Esophagus squamous epithelium (tissue), 4 donors: ENCODE measurements around the gene PLPP4.

Experiments used
- CTCF ChIP-seq, 6 experiments: fragments of 450-650 bp in 4 of 6; fragments of 200-600 bp in 2 of 6; sonication (generic) in 2 of 6; IDR thresholded peaks; one replicate each; pipeline ENCODE4 v1.5.1; 2016 to 2019; ENCODE audit warnings: antibody characterized with exemption in 6 of 6, mild to moderate bottlenecking in 4 of 6, moderate library complexity in 4 of 6
- POLR2A ChIP-seq, 4 donors: fragments of 450-650 bp; IDR thresholded peaks; one replicate each; pipeline ENCODE4 v1.6.1; 2017; ENCODE audit warnings: antibody characterized with exemption in 4 of 4, mild to moderate bottlenecking in 4 of 4, moderate library complexity in 3 of 4

DNA sequence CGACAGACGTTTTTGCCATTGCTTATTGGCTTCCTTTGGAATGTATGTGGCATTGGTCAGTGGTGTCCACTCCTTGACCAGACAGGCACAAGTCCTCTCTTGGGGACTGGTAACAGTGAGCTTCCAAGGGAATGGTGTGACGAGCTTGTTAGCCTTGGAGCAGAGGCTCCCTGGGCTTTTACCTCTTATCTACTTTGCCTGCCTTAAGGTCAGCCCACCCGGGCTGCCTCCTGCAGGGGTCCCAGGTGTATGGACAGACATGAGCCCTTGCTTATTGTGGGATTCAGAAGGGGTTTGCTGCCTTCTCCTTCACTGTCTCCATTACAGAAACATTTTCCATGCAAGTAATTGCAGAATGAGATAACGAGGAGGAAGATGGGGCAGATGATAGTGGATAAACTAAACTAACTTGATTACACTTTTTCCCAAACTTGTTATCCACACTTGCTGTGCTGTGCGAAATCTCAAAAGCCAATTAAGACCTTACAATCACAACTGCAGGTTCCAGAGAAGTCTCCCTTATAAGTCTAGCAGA lies 29.7 kb downstream of the PLPP4 start:
- no peak for TF ChIP-seq CTCF (IDR thresholded peaks at IDR 0.05)
- no peak for TF ChIP-seq POLR2A (IDR thresholded peaks at IDR 0.05)
